Measurements from ENCODE around the gene ZNF418.

- TF ChIP-seq CTCF (IDR thresholded peaks at IDR 0.05; ENCODE audit: insufficient read depth, low read depth, low read length): no peak
- no peak for TF ChIP-seq EZH2 (IDR thresholded peaks at IDR 0.05; ENCODE audit: insufficient read depth, low read length)
These were observed 20.7 kb downstream of the ZNF418 start for GRCh38 chr19:57914531-57914930.
